Measurements from ENCODE around the gene PLEKHB2. TPM values are rescaled to one million over a fixed set of nuclear protein-coding genes. Genes with fewer than 3 reads are reported as not detected.
"Not testable (repeated sequence)": the region's sequence is repeated elsewhere in the genome, so short reads cannot be mapped to it uniquely, and the experiment has no call there.

PLEKHB2 gene
- total RNA-seq, 1 experiment from 2014 or later, result 55.0 TPM

GRCh38 chr2:131142849-131143248 lies 37.7 kb downstream of the PLEKHB2 start:
- no peak overlapping the region for H2AFZ ChIP-seq (ENCODE audit: low read length)
- H3K27me3 ChIP-seq (ENCODE audit: low read length), result no peaks in the 10 kb centered on the region
- H3K9ac ChIP-seq (ENCODE audit: low read length), result no peak overlapping the region
- peaks cover 48% of the 10 kb centered on the region for H3K79me2 ChIP-seq (ENCODE audit: low read length)
- no peak overlapping the region for H3K27ac ChIP-seq (ENCODE audit: low read length)
- H3K4me1 ChIP-seq (ENCODE audit: low read length), result peaks cover 27% of the 10 kb centered on the region
- H3K9me3 ChIP-seq (ENCODE audit: low read length), result no peaks in the 10 kb centered on the region
- peaks cover 11% of the 10 kb centered on the region; the same call in 1 of the 2 replicates for H4K20me1 ChIP-seq (ENCODE audit: insufficient read depth, low read depth, low read length)
- no peak overlapping the region for H3K4me3 ChIP-seq (ENCODE audit: low read length)
- no peaks in the 10 kb centered on the region for H3K9me2 ChIP-seq (replicated peaks; ENCODE audit: insufficient read depth, low read length)
- H3K4me2 ChIP-seq (ENCODE audit: low read depth, low read length, poor library complexity, severe bottlenecking), result no peak overlapping the region
- DNase-seq, result peak; percentile 30
- H3K36me3 ChIP-seq (ENCODE audit: insufficient read depth, low read length), result peaks cover 38% of the 10 kb centered on the region; the same call in 1 of the 2 replicates

- no peak overlapping the region for H3K27ac ChIP-seq (ENCODE audit: low read length)
- H3K36me3 ChIP-seq (ENCODE audit: insufficient read depth, low read length), result peaks cover 44% of the 10 kb centered on the region; the same call in 1 of the 2 replicates
- H3K27me3 ChIP-seq (ENCODE audit: low read length), result no peaks in the 10 kb centered on the region
- H3K9me3 ChIP-seq (ENCODE audit: low read length), result no peaks in the 10 kb centered on the region
- peaks cover 41% of the 10 kb centered on the region for H3K79me2 ChIP-seq (ENCODE audit: low read length)
- no peak overlapping the region for H3K4me3 ChIP-seq (ENCODE audit: low read length)
- H3K4me1 ChIP-seq (ENCODE audit: low read length), result peaks cover 27% of the 10 kb centered on the region
- no peak overlapping the region for H3K4me2 ChIP-seq (ENCODE audit: low read depth, low read length, poor library complexity, severe bottlenecking)
- DNase-seq, result no peak
- H4K20me1 ChIP-seq (ENCODE audit: insufficient read depth, low read depth, low read length), result 0 out of 2 replicates have a peak, but pooled peaks cover 5% of the 10 kb centered on the region
- no peak overlapping the region for H2AFZ ChIP-seq (ENCODE audit: low read length)
- no peak overlapping the region for H3K9ac ChIP-seq (ENCODE audit: low read length)
- no peaks in the 10 kb centered on the region for H3K9me2 ChIP-seq (replicated peaks; ENCODE audit: insufficient read depth, low read length)
Measured at GRCh38 chr2:131143803-131144202, 38.7 kb downstream of the PLEKHB2 start.

GRCh38 chr2:131145040-131145439 lies 39.9 kb downstream of the PLEKHB2 start:
- no peaks in the 10 kb centered on the region for H3K9me2 ChIP-seq (replicated peaks; ENCODE audit: insufficient read depth, low read length)
- no peak overlapping the region for H3K4me3 ChIP-seq (ENCODE audit: low read length)
- peak overlapping the region; percentile 18 for H3K4me2 ChIP-seq (ENCODE audit: low read depth, low read length, poor library complexity, severe bottlenecking)
- 0 out of 2 replicates have a peak, but pooled peaks cover 4% of the 10 kb centered on the region for H4K20me1 ChIP-seq (ENCODE audit: insufficient read depth, low read depth, low read length)
- peaks cover 38% of the 10 kb centered on the region for H3K79me2 ChIP-seq (ENCODE audit: low read length)
- peak overlapping the region; percentile 61 for H3K27ac ChIP-seq (ENCODE audit: low read length)
- no peak overlapping the region; the same call in 1 of the 2 replicates for H3K9ac ChIP-seq (ENCODE audit: low read length)
- H2AFZ ChIP-seq (ENCODE audit: low read length), result no peak overlapping the region
- H3K4me1 ChIP-seq (ENCODE audit: low read length), result peaks cover 27% of the 10 kb centered on the region
- H3K36me3 ChIP-seq (ENCODE audit: insufficient read depth, low read length), result peaks cover 50% of the 10 kb centered on the region; the same call in 1 of the 2 replicates
- H3K9me3 ChIP-seq (ENCODE audit: low read length), result no peaks in the 10 kb centered on the region
- no peaks in the 10 kb centered on the region for H3K27me3 ChIP-seq (ENCODE audit: low read length)
- peak; percentile 74 for DNase-seq

GRCh38 chr2:131146231-131146630 lies 41.1 kb downstream of the PLEKHB2 start:
- H3K79me2 ChIP-seq (ENCODE audit: low read length), result peaks cover 26% of the 10 kb centered on the region
- H3K9me2 ChIP-seq (replicated peaks; ENCODE audit: insufficient read depth, low read length), result no peaks in the 10 kb centered on the region
- no peak overlapping the region for H3K4me3 ChIP-seq (ENCODE audit: low read length)
- H3K9ac ChIP-seq (ENCODE audit: low read length), result no peak overlapping the region
- H3K27ac ChIP-seq (ENCODE audit: low read length), result no peak overlapping the region
- no peak overlapping the region for H3K4me2 ChIP-seq (ENCODE audit: low read depth, low read length, poor library complexity, severe bottlenecking)
- no peaks in the 10 kb centered on the region for H3K27me3 ChIP-seq (ENCODE audit: low read length)
- DNase-seq, result no peak
- 0 out of 2 replicates have a peak, but pooled peaks cover 4% of the 10 kb centered on the region for H4K20me1 ChIP-seq (ENCODE audit: insufficient read depth, low read depth, low read length)
- no peak overlapping the region for H2AFZ ChIP-seq (ENCODE audit: low read length)
- H3K36me3 ChIP-seq (ENCODE audit: insufficient read depth, low read length), result peaks cover 40% of the 10 kb centered on the region; the same call in 1 of the 2 replicates
- no peaks in the 10 kb centered on the region for H3K9me3 ChIP-seq (ENCODE audit: low read length)
- H3K4me1 ChIP-seq (ENCODE audit: low read length), result peaks cover 27% of the 10 kb centered on the region

GRCh38 chr2:131146749-131147148 lies 41.6 kb downstream of the PLEKHB2 start:
- Histone ChIP-seq H4K20me1 (ENCODE audit: insufficient read depth, low read depth, low read length) (0 out of 2 replicates have a peak, but pooled peaks cover 4% of the 10 kb centered on the region), H3K4me1 (ENCODE audit: low read length) (peaks cover 28% of the 10 kb centered on the region), H3K9me2 (replicated peaks; ENCODE audit: insufficient read depth, low read length) (no peaks in the 10 kb centered on the region), H3K27ac (ENCODE audit: low read length) (no peak overlapping the region), H3K79me2 (ENCODE audit: low read length) (peaks cover 24% of the 10 kb centered on the region), H3K9ac (ENCODE audit: low read length) (no peak overlapping the region), H3K4me2 (ENCODE audit: low read depth, low read length, poor library complexity, severe bottlenecking) (no peak overlapping the region), H3K36me3 (ENCODE audit: insufficient read depth, low read length) (peaks cover 38% of the 10 kb centered on the region; the same call in 1 of the 2 replicates), H3K4me3 (ENCODE audit: low read length) (no peak overlapping the region), H3K9me3 (ENCODE audit: low read length) (no peaks in the 10 kb centered on the region), H2AFZ (ENCODE audit: low read length) (no peak overlapping the region), H3K27me3 (ENCODE audit: low read length) (no peaks in the 10 kb centered on the region)
- DNase-seq, result no peak

- 0 out of 2 replicates have a peak, but pooled peaks cover 2% of the 10 kb centered on the region for H4K20me1 ChIP-seq (ENCODE audit: insufficient read depth, low read depth, low read length)
Measured at GRCh38 chr2:131148426-131148825, 43.3 kb downstream of the PLEKHB2 start.

GRCh38 chr2:131150109-131150508 lies 45.0 kb downstream of the PLEKHB2 start:
- Histone ChIP-seq H3K4me1 (ENCODE audit: low read length) (peaks cover 25% of the 10 kb centered on the region), H3K36me3 (ENCODE audit: insufficient read depth, low read length) (peaks cover 21% of the 10 kb centered on the region; the same call in 1 of the 2 replicates)
- H3K4me3 ChIP-seq (ENCODE audit: low read length); H3K9me3 ChIP-seq (ENCODE audit: low read length); H2AFZ ChIP-seq (ENCODE audit: low read length); H3K27ac ChIP-seq (ENCODE audit: low read length); H4K20me1 ChIP-seq (ENCODE audit: insufficient read depth, low read depth, low read length); H3K4me2 ChIP-seq (ENCODE audit: low read depth, low read length, poor library complexity, severe bottlenecking); H3K9ac ChIP-seq (ENCODE audit: low read length); H3K27me3 ChIP-seq (ENCODE audit: low read length); H3K79me2 ChIP-seq (ENCODE audit: low read length); H3K9me2 ChIP-seq (replicated peaks; ENCODE audit: insufficient read depth, low read length): not testable (repeated sequence)
- DNase-seq, result peak; percentile 14

More at GRCh38 chr2:131148426-131148825, 43.3 kb downstream of the PLEKHB2 start:
- Histone ChIP-seq H2AFZ (ENCODE audit: low read length) (no peak overlapping the region), H3K9me3 (ENCODE audit: low read length) (no peaks in the 10 kb centered on the region), H3K27ac (ENCODE audit: low read length) (no peak overlapping the region), H3K9ac (ENCODE audit: low read length) (no peak overlapping the region), H3K4me3 (ENCODE audit: low read length) (no peak overlapping the region), H3K79me2 (ENCODE audit: low read length) (peaks cover 13% of the 10 kb centered on the region), H3K9me2 (replicated peaks; ENCODE audit: insufficient read depth, low read length) (no peaks in the 10 kb centered on the region), H3K27me3 (ENCODE audit: low read length) (no peaks in the 10 kb centered on the region), H3K36me3 (ENCODE audit: insufficient read depth, low read length) (peaks cover 27% of the 10 kb centered on the region; the same call in 1 of the 2 replicates), H3K4me2 (ENCODE audit: low read depth, low read length, poor library complexity, severe bottlenecking) (no peak overlapping the region), H3K4me1 (ENCODE audit: low read length) (peaks cover 32% of the 10 kb centered on the region)
- peak; percentile 24 for DNase-seq

- Histone ChIP-seq H3K4me3 (ENCODE audit: low read length) (no peak overlapping the region), H2AFZ (ENCODE audit: low read length) (no peak overlapping the region), H3K27me3 (ENCODE audit: low read length) (no peaks in the 10 kb centered on the region), H3K27ac (ENCODE audit: low read length) (no peak overlapping the region), H3K4me1 (ENCODE audit: low read length) (peaks cover 23% of the 10 kb centered on the region), H3K9ac (ENCODE audit: low read length) (no peak overlapping the region), H3K4me2 (ENCODE audit: low read depth, low read length, poor library complexity, severe bottlenecking) (no peak overlapping the region), H3K9me2 (replicated peaks; ENCODE audit: insufficient read depth, low read length) (no peaks in the 10 kb centered on the region), H3K36me3 (ENCODE audit: insufficient read depth, low read length) (peaks cover 21% of the 10 kb centered on the region; the same call in 1 of the 2 replicates), H4K20me1 (ENCODE audit: insufficient read depth, low read depth, low read length) (no peaks in the 10 kb centered on the region), H3K79me2 (ENCODE audit: low read length) (no peaks in the 10 kb centered on the region), H3K9me3 (ENCODE audit: low read length) (no peaks in the 10 kb centered on the region)
- DNase-seq, result peak; percentile 38
Measured at GRCh38 chr2:131151398-131151797, 46.3 kb downstream of the PLEKHB2 start.

Data from Karpas-422 (cell line).